ENCODE data around the gene UNC119.

GRCh38 chr17:28553000-28553505 lies 629 bp upstream of the UNC119 start:
- TF ChIP-seq EZH2 (IDR thresholded peaks at IDR 0.05) (no peak), POLR2AphosphoS5 (IDR thresholded peaks at IDR 0.05; ENCODE audit: borderline replicate concordance, low read depth, low read length) (no peak), FOXP2 (optimal IDR thresholded peaks at IDR 0.05; ENCODE audit: control extremely low read depth, extremely low read length, insufficient read depth) (no peak)

All from SK-N-MC (cell line).